Activated T-cell treated with anti-CD3 and anti-CD28 coated beads, Interleukin-2, amount 50 U/mL, for 48 hours (primary cell): ENCODE data around the gene LOC128125822.
A peak's percentile ranks its signal among the peaks of the same experiment; 100 is the strongest.
"Not testable (repeated sequence)": the region's sequence is repeated elsewhere in the genome, so short reads cannot be mapped to it uniquely, and the experiment has no call there.

ENCODE experiments used
- DNase-seq, 2 experiments: peaks; one replicate each; pipeline ENCODE4 v3.0.0-alpha.2; 2020

Gene LOC128125822

DNA sequence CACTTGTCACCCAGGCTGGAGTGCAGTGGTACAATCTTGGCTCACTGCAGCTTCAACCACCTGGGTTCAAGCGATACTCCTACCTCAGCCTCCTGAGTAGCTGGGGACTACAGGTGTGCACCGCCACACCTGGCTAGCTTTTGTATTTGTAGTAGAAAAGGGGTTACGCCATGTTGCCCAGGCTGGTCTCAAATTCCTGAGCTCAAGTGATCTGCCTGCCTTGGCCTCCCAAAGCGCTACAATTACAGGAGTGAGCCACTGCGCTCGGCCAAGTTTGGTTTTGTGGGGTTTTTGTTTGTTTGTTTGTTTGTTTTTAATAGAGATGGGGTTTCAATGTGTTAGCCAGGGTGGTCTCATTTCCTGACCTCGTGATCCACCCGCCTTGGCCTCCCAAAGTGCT, 12.3 kb downstream of the LOC128125822 start:
- DNase-seq, result no peak

DNA sequence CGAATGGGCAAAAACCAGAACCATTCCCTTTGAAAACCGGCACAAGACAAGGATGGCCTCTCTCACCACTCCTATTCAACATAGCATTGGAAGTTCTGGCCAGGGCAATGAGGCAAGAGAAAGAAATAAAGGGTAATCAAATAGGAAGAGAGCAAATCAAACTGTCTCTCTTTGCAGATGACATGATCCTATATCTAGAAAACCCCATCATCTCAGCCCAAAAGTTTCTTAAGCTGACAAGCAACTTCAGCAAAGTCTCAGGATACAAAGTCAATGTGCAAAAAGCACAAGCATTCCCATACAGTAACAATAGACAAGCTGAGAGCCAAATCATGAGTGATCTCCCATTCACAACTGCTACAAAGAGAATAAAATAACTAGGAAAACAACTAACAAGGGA, 13.4 kb downstream of the LOC128125822 start:
- DNase-seq, result not testable (repeated sequence)

- DNase-seq, result no peak
Measured at GRCh38 chr6:63589952-63590411, 17.7 kb downstream of the LOC128125822 start.

DNA sequence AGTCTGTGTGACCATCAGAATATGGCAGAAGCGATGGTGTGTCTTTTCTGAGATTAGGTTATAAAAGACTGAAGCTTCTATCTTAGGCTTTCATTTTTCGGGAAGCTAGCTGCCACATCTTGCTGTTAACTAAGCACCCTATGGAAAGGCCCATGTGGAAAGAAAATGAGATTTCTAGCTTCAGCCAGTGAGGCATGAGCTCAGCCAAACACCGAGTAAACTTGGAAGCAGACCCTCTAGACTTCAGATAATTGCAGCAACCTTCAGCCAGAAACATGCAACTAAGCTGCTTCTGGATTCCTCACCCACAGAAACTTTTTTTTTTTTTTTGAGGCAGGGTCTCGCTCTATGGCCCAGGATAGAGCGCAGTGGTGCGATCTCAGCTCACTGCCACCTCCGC, 20.6 kb downstream of the LOC128125822 start:
- DNase-seq, result no peak

GRCh38 chr6:63597141-63598048, 25.1 kb downstream of the LOC128125822 start:
- DNase-seq, result no peak

- peak; percentile 77 to 81 for DNase-seq
Measured at GRCh38 chr6:63598049-63599036, 26.1 kb downstream of the LOC128125822 start.

DNA sequence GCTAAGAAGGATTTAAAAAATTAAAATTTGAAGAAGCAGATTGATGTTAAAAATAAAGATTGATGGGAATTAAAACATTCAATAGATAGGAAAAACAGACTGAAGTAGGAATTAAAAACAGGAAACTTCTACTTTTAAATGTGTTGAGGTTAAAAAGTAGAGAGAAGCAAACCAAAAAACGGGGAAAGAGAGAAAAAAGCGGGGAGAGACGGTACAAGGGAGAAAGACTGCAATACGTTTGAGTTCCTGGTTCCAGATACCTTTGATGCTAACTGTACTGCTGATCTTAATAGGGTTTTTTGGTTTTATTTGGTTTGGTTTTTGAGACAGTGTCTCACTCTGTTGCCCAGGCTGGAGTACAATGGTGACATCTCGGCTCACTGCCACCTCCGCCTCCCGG, 27.0 kb downstream of the LOC128125822 start:
- DNase-seq, result no peak

GRCh38 chr6:63600136-63600535, 27.9 kb downstream of the LOC128125822 start:
- DNase-seq, result no peak

DNA sequence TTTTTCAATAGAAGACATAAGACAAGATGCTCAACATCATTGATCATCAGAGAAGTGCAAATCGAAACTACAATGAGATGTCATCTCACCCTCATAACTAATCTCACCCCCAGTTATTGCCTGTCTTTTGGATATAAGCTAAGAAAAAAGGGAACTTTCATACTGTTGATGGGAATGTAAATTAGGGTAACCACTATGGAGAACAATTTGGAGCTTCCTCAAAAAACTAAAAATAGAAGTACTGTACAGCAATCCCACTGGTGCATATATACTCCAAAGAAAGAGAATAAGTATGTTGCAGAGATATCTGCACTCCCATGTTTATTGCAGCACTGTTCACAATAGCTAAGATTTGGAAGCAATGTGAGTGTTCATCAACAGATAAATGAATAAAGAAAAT, 37.0 kb downstream of the LOC128125822 start:
- no peak for DNase-seq

- DNase-seq, result no peak
Measured at GRCh38 chr6:63610944-63611343, 38.7 kb downstream of the LOC128125822 start.

DNA sequence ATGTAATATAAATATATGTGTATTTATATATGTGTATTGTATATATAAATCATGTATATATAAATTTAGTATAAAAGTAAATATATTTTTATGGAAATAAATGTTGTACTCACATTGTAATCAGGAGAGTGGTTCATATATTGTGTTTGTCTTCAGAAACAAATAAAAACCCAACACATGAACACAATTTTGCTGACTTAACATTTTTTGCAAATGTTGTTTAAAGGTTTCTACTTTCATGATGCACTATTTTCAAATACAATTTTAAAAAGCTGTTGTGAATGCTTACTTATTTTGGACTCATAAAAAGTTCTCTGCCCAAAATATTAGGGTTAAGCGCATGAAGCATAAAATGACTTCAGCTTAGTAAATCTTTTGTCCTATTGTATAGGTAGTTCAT, 39.3 kb downstream of the LOC128125822 start:
- no peak for DNase-seq

GRCh38 chr6:63615590-63615989, 43.3 kb downstream of the LOC128125822 start:
- DNase-seq, result no peak
